CD4-positive, alpha-beta T cell (primary cell): Measurements from ENCODE around the gene RFWD3. TPM values are rescaled to one million over a fixed set of nuclear protein-coding genes. Genes with fewer than 3 reads are reported as not detected.

ENCODE experiments used
- ATAC-seq: fragments of 200-7000 bp; cut with Tn5 transposase; one replicate; pipeline ENCODE4 v1.10.0; 2022; ENCODE audit warnings: mild to moderate bottlenecking; ENCODE audit not compliant: poor library complexity
- CTCF ChIA-PET: fragments of 350-600 bp; sonication (Branson Sonifier 250); formaldehyde crosslinking; loops from one replicate; lab custom pipeline; 2021; ENCODE audit warnings: antibody characterized with exemption, inconsistent platforms; lab: Charles Lee
- POLR2A ChIA-PET: fragments of 350-600 bp; sonication (Branson Sonifier 250); formaldehyde crosslinking; loops from one replicate; lab custom pipeline; 2021; ENCODE audit warnings: antibody characterized with exemption, inconsistent platforms; lab: Charles Lee
- DNase-seq, 14 experiments: peaks; one replicate each; pipeline ENCODE4 v3.0.0-alpha.2; 2013 to 2020; ENCODE audit warnings: mixed read lengths in 2 of 14
- H3K27ac ChIP-seq, 2 donors: one replicate each; pipeline versions ENCODE4 v1.5.1 to v1.7.0; 2013; ENCODE audit warnings: low read length in 2 of 2, low read depth in 1 of 2, mild to moderate bottlenecking in 1 of 2
- H3K27me3 ChIP-seq, 2 experiments: 1 replicate in 1 of 2; 2 replicates in 1 of 2; pipeline versions ENCODE4 v1.6.1 to v1.7.0; 2013; ENCODE audit warnings: low read length in 2 of 2, control low read depth in 1 of 2, mild to moderate bottlenecking in 1 of 2, moderate library complexity in 1 of 2; ENCODE audit not compliant: insufficient read depth in 2 of 2, control insufficient read depth in 1 of 2
- H3K36me3 ChIP-seq: one replicate; pipeline ENCODE4 v1.6.1; 2013; ENCODE audit warnings: low read length, control low read depth; ENCODE audit not compliant: insufficient read depth
- H3K4me1 ChIP-seq: one replicate; pipeline ENCODE4 v1.6.1; 2013; ENCODE audit warnings: low read length, control low read depth; ENCODE audit not compliant: insufficient read depth
- H3K4me3 ChIP-seq: one replicate; pipeline ENCODE4 v1.5.1; 2013; ENCODE audit warnings: mild to moderate bottlenecking, low read length, moderate library complexity
- H3K9me3 ChIP-seq, 2 experiments: 1 replicate in 1 of 2; 2 replicates in 1 of 2; pipeline versions ENCODE4 v1.6.1 to v1.7.0; 2013; ENCODE audit warnings: low read length in 2 of 2, mild to moderate bottlenecking in 2 of 2, control low read depth in 1 of 2, moderate library complexity in 1 of 2; ENCODE audit not compliant: control insufficient read depth in 1 of 2, insufficient read depth in 1 of 2
- H3K27ac Mint-ChIP-seq: one replicate; pipeline ENCODE4 v1.8.0; 2020; ENCODE audit warnings: mixed read lengths
- H3K27me3 Mint-ChIP-seq: one replicate; pipeline ENCODE4 v1.8.0; 2021; ENCODE audit warnings: mixed read lengths
- H3K36me3 Mint-ChIP-seq: one replicate; pipeline ENCODE4 v1.8.0; 2021; ENCODE audit warnings: low read depth, mixed read lengths
- H3K4me1 Mint-ChIP-seq: one replicate; pipeline ENCODE4 v1.8.0; 2021; ENCODE audit warnings: low read depth, mixed read lengths
- H3K4me3 Mint-ChIP-seq: one replicate; pipeline ENCODE4 v1.8.0; 2020; ENCODE audit warnings: mild to moderate bottlenecking, mixed read lengths
- H3K9me3 Mint-ChIP-seq: one replicate; pipeline ENCODE4 v1.8.0; 2020; ENCODE audit warnings: mixed read lengths
- intact Hi-C, 2 experiments: fragments of 100-400 bp; cut with DNase I in 1 of 2; cut with micrococcal nuclease in 1 of 2; formaldehyde crosslinking; loops; one replicate each; pipeline versions ENCODE4 v1.15.1 to v1.9.0; 2023 to 2025; cut with DNase I, micrococcal nuclease
- total RNA-seq, 174 experiments: library from RNA in 2 of 174; stranded (reverse) in 2 of 174; gene quantifications; one replicate each; pipeline ENCODE4 v1.2.3 and lab custom pipeline; 2021 to 2026
- TF ChIP-seq, protein P1 (sequence below): fragments of 200-600 bp; IDR thresholded peaks from one replicate; pipeline ENCODE4 v1.8.0; 2022; ENCODE audit warnings: antibody characterized with exemption, mild to moderate bottlenecking

The RFWD3 gene
- total RNA-seq, 2 experiments from 2014 or later, result 44.9 to 47.0 TPM

DNA sequence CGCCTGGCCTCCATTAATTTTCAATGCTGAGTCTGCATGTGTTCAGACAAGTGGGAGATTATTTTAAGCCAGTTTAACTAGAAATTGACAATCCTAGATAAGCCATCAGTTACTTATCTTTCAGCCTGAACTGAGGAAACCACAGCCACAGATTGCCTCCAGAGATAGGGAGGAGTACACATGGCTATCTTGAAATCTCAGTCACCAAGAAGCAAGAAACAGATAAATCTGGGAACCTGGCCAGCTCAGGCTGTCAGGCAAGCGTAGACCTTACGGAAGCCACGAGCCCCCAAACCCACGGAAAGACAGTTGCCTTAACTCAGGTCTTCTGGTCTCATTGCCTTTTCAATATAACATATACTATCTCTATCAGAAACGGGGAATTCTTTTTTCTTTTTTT lies 57.7 kb downstream of the RFWD3 start:
- DNase-seq (peak in 13 of 14 experiments; percentile 15 to 90 (median 48)), ATAC-seq (peak; percentile 30)
- Mint-ChIP-seq H3K9me3 (no peaks in the 10 kb centered on the region), H3K27me3 (no peaks in the 10 kb centered on the region), H3K4me3 (peak overlapping the region; percentile 87), H3K27ac (peak overlapping the region; percentile 81), H3K36me3 (peaks cover 19% of the 10 kb centered on the region), H3K4me1 (peaks cover 45% of the 10 kb centered on the region)
- TF ChIP-seq, protein P1, sequence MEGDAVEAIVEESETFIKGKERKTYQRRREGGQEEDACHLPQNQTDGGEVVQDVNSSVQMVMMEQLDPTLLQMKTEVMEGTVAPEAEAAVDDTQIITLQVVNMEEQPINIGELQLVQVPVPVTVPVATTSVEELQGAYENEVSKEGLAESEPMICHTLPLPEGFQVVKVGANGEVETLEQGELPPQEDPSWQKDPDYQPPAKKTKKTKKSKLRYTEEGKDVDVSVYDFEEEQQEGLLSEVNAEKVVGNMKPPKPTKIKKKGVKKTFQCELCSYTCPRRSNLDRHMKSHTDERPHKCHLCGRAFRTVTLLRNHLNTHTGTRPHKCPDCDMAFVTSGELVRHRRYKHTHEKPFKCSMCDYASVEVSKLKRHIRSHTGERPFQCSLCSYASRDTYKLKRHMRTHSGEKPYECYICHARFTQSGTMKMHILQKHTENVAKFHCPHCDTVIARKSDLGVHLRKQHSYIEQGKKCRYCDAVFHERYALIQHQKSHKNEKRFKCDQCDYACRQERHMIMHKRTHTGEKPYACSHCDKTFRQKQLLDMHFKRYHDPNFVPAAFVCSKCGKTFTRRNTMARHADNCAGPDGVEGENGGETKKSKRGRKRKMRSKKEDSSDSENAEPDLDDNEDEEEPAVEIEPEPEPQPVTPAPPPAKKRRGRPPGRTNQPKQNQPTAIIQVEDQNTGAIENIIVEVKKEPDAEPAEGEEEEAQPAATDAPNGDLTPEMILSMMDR, result no peak
- Histone ChIP-seq H3K27ac (no peak overlapping the region), H3K4me1 (peaks cover 45% of the 10 kb centered on the region), H3K9me3 (no peaks in the 10 kb centered on the region), H3K4me3 (no peak overlapping the region), H3K27me3 (no peaks in the 10 kb centered on the region), H3K36me3 (no peaks in the 10 kb centered on the region)
- ChIA-PET POLR2A (interaction anchor here (1.0 kb wide), 1 partner anchor 1039 kb away, joined by 3 read pairs; the partner anchor contains the start of genes KARS1 and TERF2IP), CTCF (interaction anchor here (1.3 kb wide), 1 partner anchor 14 kb away, joined by 8 read pairs; no protein-coding TSS in a partner anchor)
- intact Hi-C loops, result loop anchor here (5.0 to 10.0 kb wide), 3 partner anchors 244 to 1944 kb away; partner anchors contain the start of gene PSMD7 (in 2 of the 2)

DNA sequence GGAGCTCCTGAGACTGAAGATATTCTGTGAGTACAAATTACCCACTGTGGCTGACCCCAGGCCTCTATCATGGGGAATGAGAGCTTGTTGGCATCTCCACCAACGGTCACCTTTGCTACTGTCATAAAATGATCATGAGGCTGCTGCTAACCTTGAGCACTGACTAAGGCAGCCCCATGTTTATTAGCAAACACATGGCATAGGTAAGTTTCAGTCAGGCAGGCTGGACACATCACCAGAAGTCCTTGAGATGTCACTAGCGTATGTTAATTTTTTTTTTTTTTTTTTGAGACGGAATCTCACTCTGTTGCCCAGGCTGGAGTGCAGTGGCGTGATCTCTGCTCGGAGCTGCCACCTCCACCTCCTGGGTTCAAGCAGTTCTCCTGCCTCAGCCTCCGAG lies 58.3 kb downstream of the RFWD3 start:
- TF ChIP-seq, protein P1, result no peak
- no peaks in the 10 kb centered on the region for H3K9me3 Mint-ChIP-seq
- H3K27ac ChIP-seq, result peak overlapping the region in 1 of 2 donors; percentile 13
- no peak overlapping the region for H3K4me3 ChIP-seq
- CTCF ChIA-PET, result interaction anchor here (1.3 to 2.4 kb wide), 2 partner anchors 15 to 30 kb away, joined by 8 to 9 read pairs; no protein-coding TSS in a partner anchor
- H3K27ac Mint-ChIP-seq, result peak overlapping the region; percentile 95
- POLR2A ChIA-PET, result interaction anchor here (0.6 to 2.5 kb wide), 4 partner anchors 16 to 1039 kb away, joined by 3 to 12 read pairs (median 4); partner anchors contain the start of genes KARS1 and TERF2IP
- intact Hi-C loops, result loop anchor here (5.0 to 10.0 kb wide), 3 partner anchors 244 to 1944 kb away; partner anchors contain the start of gene PSMD7 (in 2 of the 2)
- no peaks in the 10 kb centered on the region for H3K27me3 Mint-ChIP-seq
- DNase-seq, result no peak
- H3K27me3 ChIP-seq, result no peaks in the 10 kb centered on the region
- H3K4me1 ChIP-seq, result peaks cover 49% of the 10 kb centered on the region
- peak overlapping the region; percentile 95 for H3K4me3 Mint-ChIP-seq
- H3K36me3 ChIP-seq, result no peaks in the 10 kb centered on the region
- H3K36me3 Mint-ChIP-seq, result peaks cover 19% of the 10 kb centered on the region
- H3K9me3 ChIP-seq, result no peaks in the 10 kb centered on the region
- peaks cover 51% of the 10 kb centered on the region for H3K4me1 Mint-ChIP-seq
- ATAC-seq, result no peak

DNA sequence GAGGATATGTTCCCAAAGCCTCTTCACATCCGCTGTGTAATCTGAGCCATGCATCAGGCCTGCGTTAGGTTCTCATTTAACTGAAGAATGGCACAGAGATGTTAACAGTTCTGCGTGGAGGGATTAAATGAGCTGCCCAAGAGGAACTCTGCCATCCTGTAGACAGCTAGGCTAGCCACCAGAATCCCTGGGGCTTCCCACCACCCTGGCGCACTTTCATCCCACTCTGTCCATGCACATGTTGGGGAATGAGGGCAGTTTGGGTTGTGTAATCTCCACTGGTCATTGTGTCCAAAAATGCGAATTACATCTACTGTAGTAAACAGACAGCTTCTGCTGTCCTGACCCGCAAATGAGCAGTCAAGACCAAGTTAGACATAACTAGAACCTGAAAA lies 58.7 kb downstream of the RFWD3 start:
- Mint-ChIP-seq H3K4me3 (peak overlapping the region; percentile 95), H3K27me3 (no peaks in the 10 kb centered on the region), H3K27ac (peak overlapping the region; percentile 95), H3K9me3 (no peaks in the 10 kb centered on the region), H3K4me1 (peaks cover 53% of the 10 kb centered on the region), H3K36me3 (peaks cover 19% of the 10 kb centered on the region)
- Histone ChIP-seq H3K27ac (peak overlapping the region in 1 of 2 donors; percentile 13), H3K9me3 (no peaks in the 10 kb centered on the region), H3K36me3 (no peaks in the 10 kb centered on the region), H3K4me1 (peaks cover 54% of the 10 kb centered on the region), H3K27me3 (no peaks in the 10 kb centered on the region), H3K4me3 (no peak overlapping the region)
- POLR2A ChIA-PET, result interaction anchor here (0.6 to 2.5 kb wide), 8 partner anchors 15 to 1040 kb away, joined by 3 to 12 read pairs (median 6); partner anchors contain the start of genes KARS1, MLKL and TERF2IP
- TF ChIP-seq, protein P1, result no peak
- intact Hi-C loops, result loop anchor here (1.0 to 10.0 kb wide), 7 partner anchors 39 to 1943 kb away; partner anchors contain the start of genes PSMD7 (in 2 of the 2) and RFWD3 (in 2 of the 2)
- ATAC-seq, result no peak
- CTCF ChIA-PET, result interaction anchor here (1.3 to 2.4 kb wide), 2 partner anchors 15 to 30 kb away, joined by 8 to 9 read pairs; no protein-coding TSS in a partner anchor
- DNase-seq, result no peak
